SU-DHL-6 (cell line): Measurements from ENCODE around the gene CHKA.

ENCODE experiments used
- CTCF ChIP-seq: fragments of 200-600 bp; sonication (generic); IDR thresholded peaks from one replicate; pipeline ENCODE4 v1.5.1; 2017; ENCODE audit warnings: antibody characterized with exemption, mild to moderate bottlenecking, low read length, moderate library complexity; ENCODE audit not compliant: insufficient read depth, poor library complexity, severe bottlenecking
- EZH2phosphoT487 ChIP-seq: fragments of 200-600 bp; sonication (generic), shearing (Covaris generic); conservative IDR thresholded peaks from 2 replicates; pipeline ENCODE4 v1.6.1; 2018; ENCODE audit warnings: mild to moderate bottlenecking, antibody characterized with exemption, low read length, moderate library complexity, mixed read lengths

DNA sequence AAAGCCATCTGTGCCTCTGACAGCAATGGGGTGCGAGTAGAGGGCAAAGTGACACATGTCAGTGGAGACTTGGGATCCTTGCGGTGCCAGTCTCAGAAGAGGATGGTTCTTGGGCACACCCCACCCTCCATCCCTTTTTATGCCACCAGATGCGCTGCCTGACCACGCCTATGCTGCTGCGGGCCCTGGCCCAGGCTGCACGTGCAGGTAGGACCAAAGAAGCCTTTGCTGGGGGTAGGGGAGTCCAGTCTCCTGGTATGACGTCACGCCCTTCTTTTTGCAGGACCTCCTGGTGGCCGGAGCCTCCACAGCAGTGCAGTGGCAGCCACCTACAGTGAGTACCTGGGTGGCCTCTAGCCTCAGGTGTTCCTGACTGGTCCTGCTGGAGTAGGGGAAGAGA, 89.2 kb downstream of the CHKA start:
- no peak for TF ChIP-seq CTCF
- TF ChIP-seq EZH2phosphoT487 = no peak
